Epidermal melanocyte (primary cell): Measurements from ENCODE around the gene MACROD2.
"Not testable (repeated sequence)": the region's sequence is repeated elsewhere in the genome, so short reads cannot be mapped to it uniquely, and the experiment has no call there.

Experiments used
- DNase-seq: peaks from one replicate; pipeline ENCODE4 v3.0.0; 2011; ENCODE audit warnings: low spot score; ENCODE audit not compliant: insufficient read length

Gene MACROD2

DNA sequence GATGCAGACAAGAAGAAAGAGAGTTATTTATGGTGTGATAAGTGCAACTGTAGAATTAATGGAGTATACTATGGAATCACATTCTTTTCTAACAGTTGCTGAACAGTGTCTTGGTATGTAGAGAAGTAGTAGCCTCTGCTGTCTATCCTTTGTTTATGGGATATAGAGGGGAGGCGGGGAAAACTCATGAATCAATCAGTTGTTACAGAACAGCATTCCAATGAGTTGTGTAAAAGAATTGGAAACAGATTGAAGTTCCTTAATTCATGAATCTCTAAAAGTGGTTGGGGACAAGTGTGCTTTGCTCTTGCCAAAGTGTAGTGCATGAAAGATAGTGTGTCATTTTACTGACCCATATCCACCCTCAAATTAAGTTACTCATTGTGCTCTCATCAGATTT, 264.4 kb downstream of the MACROD2 start:
- no peak for DNase-seq

DNA sequence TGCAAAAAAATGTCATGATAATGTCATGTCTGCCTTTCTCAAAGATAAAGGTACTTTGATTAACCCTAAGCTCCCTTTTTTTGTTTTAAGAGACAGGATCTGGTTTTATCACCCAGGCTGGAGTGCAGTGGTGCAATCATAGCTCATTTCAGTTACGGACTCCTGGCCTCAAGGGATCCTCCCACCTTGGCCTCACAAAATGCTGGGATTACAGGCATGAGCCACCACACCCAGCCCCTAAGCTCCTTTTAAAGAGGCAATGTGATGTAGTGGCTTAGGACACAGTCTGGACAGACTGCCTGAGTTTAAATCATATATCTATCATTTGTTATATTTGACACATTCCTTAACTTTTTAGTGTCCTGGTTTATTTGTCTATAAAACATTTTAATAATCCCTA, 265.1 kb downstream of the MACROD2 start:
- no peak for DNase-seq

DNA sequence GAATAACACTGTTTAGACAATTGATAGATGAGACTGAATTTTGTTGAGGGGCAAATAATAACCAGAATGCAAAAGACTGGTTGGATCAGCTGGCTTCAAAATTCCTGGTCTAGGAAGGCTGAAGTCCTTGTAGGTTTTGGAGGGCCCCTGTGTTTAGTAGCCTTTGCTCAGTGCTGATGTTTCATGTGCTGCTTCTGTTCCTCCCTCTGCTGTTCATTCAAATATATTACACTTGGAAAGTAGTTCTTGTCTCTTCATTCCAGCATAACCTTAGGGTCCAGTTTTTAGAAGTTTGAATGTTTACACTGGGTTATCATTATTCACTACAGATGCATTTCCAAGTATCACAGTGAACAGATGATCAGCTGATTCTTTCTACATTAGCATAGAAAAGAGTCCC, 269.6 kb downstream of the MACROD2 start:
- DNase-seq = no peak

GRCh38 chr20:14266246-14266645, 270.9 kb downstream of the MACROD2 start:
- DNase-seq = no peak

GRCh38 chr20:14270751-14271150, 275.4 kb downstream of the MACROD2 start:
- not testable (repeated sequence) for DNase-seq

- no peak for DNase-seq
Measured at GRCh38 chr20:14282140-14282539, 286.8 kb downstream of the MACROD2 start.

DNA sequence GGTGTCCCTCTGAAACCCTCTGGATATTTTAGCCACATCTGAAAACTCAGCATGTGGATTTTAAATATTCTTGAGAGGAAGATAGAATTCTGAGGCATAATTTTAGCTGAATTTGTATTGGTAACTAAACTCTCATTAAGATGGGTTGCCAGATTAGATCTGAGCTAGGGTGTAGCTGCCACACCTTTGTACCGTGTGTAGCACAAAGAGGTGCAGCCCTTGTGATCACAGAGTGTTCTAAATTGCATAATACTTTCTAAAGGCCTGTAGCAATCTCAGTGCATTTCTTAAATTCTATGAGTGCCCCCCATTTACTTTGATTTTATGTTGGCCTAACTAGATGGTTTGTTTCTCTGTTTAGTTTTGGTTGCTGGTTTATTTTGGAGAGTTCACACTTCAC, 289.1 kb downstream of the MACROD2 start:
- DNase-seq = no peak

GRCh38 chr20:14288341-14289330, 293.3 kb downstream of the MACROD2 start:
- no peak for DNase-seq

- DNase-seq = no peak
Measured at GRCh38 chr20:14291502-14291901, 296.2 kb downstream of the MACROD2 start.

DNA sequence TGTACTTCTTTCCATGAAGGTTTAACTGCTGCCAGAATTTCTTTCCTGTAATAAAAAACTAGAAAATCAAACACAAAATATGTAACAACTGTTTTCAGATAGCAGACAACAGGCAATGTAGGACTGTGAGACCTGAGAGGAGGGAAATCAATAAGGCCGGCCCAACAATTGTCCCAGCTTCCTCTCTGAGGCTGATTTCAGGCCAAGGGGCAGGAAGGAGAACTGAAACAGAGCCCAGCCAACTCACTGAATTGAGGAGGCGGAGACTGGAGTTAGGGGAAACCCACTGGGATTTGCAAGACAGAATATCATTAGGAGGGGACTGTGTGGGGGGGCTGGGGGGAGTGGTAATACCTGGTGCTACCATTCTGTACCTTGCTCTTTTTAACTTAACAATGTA, 299.9 kb downstream of the MACROD2 start:
- DNase-seq = no peak

- no peak for DNase-seq
Measured at GRCh38 chr20:14295770-14296309, 300.5 kb downstream of the MACROD2 start.

DNA sequence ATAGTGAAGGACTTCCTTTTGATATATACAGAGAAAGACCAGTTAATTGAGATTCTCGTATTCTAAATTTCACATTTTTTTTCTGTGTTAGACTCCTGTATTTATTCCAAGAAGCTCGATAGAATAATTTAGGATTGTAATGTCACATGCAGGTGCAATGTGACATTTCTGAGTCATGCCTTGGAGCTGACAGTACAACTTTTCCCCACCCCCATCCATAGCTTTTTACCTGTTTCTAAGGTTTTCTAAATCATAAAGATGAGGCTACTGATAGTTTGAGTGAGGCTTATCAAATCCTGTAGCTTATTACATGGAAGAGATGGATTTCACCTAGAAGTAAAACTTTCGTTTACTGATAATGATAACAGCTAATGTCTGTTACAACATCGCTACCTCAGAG, 304.5 kb downstream of the MACROD2 start:
- no peak for DNase-seq

- DNase-seq = no peak
Measured at GRCh38 chr20:14303106-14303505, 307.8 kb downstream of the MACROD2 start.

DNA sequence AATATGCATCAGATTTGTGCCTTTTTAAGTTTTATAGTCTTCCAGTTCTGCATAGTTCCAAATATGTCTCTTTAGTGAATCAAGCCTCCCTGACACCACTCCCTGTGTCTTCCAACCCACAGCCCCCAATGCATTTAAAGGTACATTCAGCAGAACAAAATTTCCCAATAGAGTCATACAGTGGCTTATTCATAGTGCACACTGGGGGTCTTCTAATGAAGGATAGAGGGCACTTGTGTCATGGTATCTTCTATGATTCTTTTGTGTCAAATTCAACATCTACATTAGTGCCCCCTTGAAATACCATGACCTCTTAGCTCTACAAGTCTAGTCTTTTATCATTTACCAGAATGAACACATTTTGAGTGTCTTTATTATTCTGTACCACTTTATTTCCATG, 308.3 kb downstream of the MACROD2 start:
- DNase-seq = no peak

DNA sequence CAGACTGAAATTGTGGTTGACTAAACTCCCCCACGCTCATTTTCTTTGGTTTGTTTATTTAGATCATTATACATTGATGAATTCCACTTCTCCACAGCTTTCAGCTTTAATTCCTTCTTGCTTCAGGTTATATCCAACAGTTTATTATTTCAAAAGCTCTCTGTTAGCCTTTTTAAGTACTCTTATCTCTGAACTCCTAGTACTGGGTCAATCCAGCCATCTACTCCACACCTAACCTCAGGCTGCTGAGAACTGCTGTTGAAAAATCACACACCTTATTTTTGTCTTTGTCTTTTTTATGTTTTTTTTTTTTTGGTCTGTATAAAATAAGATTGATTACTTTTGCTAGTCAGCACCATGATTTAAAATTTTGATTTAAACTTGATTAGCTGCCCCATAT, 309.2 kb downstream of the MACROD2 start:
- DNase-seq = no peak

GRCh38 chr20:14307956-14308355, 312.6 kb downstream of the MACROD2 start:
- DNase-seq = no peak

DNA sequence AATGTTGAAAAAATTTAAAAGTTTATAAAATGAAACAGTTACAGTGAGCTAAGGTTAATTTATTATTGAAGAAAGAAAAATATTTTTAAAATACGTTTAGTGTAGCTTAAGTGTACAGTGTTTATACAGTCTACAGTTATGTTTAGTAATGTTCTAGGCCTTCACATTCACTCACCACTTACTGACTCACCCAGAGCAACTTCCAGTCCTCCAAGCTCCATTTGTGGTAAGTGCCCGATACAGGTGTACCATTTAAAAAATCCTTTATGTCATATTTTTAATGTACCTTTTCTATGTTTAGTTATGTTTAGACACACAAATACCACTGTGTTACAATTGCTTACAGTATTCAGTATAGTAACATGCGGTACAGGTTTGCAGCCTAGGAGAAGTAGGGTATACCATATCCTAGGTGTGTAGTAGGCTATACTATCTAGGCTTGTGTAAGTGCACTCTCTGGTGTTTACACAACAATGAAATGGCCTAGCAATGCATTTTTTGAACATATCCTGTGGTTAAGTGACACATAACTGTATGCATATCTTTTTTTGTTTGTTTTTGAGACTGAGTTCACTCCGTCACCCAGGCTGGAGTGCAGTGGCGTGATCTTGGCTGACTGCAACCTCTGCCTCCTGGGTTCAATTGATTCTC, 315.8 kb downstream of the MACROD2 start:
- no peak for DNase-seq

- DNase-seq = no peak
Measured at GRCh38 chr20:14312001-14312400, 316.7 kb downstream of the MACROD2 start.

GRCh38 chr20:14313341-14314020, 318.2 kb downstream of the MACROD2 start:
- DNase-seq = no peak

DNA sequence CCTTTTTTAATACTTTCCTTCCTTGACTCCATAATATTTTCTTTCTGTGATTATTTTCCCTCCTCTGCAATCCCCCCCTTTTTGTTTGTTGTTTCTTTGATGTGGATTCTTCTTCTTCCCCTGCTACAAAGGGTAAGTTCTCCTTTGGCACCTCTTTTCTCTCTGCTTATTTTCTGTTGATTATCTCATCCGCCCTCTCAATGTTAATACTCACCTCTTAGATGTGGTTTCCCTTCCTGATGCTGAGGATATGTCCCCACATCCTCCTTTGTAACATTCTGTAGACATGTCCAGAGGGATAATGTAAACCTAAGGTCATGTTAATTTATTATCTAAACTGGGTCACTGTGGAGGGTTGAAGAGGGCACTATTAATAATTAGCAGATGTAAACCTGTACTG, 324.4 kb downstream of the MACROD2 start:
- no peak for DNase-seq

- no peak for DNase-seq
Measured at GRCh38 chr20:14331646-14332045, 336.3 kb downstream of the MACROD2 start.

DNA sequence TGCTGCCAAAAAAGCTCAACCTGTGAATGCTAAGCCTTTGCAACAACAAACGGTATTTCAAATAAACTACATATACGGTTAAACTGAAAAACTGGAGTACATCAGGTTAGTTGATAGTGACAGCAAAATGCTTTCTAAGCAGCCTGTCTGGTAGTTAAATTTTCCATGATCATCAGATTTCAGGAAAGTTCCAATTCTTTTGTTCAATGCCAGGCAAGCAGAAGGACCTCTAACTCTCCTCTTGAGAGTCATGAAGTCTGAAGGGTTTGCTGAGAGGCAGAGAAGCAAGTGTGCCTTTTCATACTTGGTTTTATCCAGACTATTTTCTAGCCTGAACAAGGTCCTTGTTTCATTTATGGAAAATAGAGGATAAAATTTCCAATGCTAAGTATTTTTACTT, 337.6 kb downstream of the MACROD2 start:
- DNase-seq = no peak
